ENCODE data around the gene MATN1.

DNA sequence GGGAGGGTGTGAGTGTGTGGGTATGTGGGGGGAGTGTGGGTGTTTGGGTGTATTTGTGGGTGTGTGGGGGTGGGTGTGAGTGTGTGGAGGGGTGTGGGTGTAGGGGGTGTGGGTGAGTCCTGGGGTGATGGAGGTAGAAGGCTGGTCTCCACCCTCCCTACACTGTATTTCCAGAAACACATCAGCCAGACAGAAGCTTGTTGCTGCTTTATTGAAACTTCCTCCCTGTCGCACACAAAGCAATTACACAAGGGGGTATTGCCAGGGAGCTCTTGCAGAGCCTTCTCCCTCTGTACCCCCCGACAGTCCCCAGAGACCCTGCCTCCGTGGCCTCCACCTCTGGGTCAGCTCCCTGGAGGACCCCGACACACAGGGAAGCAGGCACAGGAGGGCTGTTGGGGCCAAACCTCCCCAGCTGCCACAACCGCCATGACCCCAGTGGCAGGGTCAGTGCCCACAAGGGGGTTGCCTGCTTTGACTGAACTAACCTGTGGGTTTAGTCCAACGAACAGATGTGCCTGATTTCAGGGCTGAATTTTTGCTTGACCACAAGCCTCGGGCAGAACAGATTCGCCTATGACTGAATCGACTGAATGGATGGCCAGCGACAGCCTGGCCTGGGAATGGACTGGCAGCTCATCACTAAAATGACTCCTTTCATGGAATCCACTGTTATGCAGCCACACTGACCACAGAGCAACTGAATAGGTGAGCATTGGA, 9.1 kb upstream of the MATN1 start:
- TF ChIP-seq, protein P1, sequence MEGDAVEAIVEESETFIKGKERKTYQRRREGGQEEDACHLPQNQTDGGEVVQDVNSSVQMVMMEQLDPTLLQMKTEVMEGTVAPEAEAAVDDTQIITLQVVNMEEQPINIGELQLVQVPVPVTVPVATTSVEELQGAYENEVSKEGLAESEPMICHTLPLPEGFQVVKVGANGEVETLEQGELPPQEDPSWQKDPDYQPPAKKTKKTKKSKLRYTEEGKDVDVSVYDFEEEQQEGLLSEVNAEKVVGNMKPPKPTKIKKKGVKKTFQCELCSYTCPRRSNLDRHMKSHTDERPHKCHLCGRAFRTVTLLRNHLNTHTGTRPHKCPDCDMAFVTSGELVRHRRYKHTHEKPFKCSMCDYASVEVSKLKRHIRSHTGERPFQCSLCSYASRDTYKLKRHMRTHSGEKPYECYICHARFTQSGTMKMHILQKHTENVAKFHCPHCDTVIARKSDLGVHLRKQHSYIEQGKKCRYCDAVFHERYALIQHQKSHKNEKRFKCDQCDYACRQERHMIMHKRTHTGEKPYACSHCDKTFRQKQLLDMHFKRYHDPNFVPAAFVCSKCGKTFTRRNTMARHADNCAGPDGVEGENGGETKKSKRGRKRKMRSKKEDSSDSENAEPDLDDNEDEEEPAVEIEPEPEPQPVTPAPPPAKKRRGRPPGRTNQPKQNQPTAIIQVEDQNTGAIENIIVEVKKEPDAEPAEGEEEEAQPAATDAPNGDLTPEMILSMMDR (IDR thresholded peaks at IDR 0.05; ENCODE audit: insufficient read depth, low read length) = no peak
- TF ChIP-seq GABPA (IDR thresholded peaks at IDR 0.05; ENCODE audit: low read depth) (no peak), SPI1 (IDR thresholded peaks at IDR 0.05; ENCODE audit: borderline replicate concordance, low read depth) (peak; percentile 36; the same call in 1 of the 2 replicates)
- TF ChIP-seq, protein P2, sequence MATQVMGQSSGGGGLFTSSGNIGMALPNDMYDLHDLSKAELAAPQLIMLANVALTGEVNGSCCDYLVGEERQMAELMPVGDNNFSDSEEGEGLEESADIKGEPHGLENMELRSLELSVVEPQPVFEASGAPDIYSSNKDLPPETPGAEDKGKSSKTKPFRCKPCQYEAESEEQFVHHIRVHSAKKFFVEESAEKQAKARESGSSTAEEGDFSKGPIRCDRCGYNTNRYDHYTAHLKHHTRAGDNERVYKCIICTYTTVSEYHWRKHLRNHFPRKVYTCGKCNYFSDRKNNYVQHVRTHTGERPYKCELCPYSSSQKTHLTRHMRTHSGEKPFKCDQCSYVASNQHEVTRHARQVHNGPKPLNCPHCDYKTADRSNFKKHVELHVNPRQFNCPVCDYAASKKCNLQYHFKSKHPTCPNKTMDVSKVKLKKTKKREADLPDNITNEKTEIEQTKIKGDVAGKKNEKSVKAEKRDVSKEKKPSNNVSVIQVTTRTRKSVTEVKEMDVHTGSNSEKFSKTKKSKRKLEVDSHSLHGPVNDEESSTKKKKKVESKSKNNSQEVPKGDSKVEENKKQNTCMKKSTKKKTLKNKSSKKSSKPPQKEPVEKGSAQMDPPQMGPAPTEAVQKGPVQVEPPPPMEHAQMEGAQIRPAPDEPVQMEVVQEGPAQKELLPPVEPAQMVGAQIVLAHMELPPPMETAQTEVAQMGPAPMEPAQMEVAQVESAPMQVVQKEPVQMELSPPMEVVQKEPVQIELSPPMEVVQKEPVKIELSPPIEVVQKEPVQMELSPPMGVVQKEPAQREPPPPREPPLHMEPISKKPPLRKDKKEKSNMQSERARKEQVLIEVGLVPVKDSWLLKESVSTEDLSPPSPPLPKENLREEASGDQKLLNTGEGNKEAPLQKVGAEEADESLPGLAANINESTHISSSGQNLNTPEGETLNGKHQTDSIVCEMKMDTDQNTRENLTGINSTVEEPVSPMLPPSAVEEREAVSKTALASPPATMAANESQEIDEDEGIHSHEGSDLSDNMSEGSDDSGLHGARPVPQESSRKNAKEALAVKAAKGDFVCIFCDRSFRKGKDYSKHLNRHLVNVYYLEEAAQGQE (IDR thresholded peaks at IDR 0.05; ENCODE audit: insufficient replicate concordance, low read depth) = no peak
